GM12864 (cell line): ENCODE data around the gene PHYHIPL.

Experiments
- DNase-seq: peaks from one replicate; pipeline ENCODE4 v3.0.0-alpha.2; 2011; ENCODE audit warnings: low read depth
- H3K4me3 ChIP-seq: 2 replicates; pipeline ENCODE4 v1.5.1; 2011; ENCODE audit warnings: mild to moderate bottlenecking, low read depth, low read length, control low read depth
- TF ChIP-seq, protein P1 (sequence below): IDR thresholded peaks from 2 replicates; pipeline ENCODE4 v1.5.1; 2011; ENCODE audit warnings: low read depth, mild to moderate bottlenecking, moderate library complexity, low read length, control low read depth, inconsistent platforms; ENCODE audit errors: missing control alignments

Gene PHYHIPL

DNA sequence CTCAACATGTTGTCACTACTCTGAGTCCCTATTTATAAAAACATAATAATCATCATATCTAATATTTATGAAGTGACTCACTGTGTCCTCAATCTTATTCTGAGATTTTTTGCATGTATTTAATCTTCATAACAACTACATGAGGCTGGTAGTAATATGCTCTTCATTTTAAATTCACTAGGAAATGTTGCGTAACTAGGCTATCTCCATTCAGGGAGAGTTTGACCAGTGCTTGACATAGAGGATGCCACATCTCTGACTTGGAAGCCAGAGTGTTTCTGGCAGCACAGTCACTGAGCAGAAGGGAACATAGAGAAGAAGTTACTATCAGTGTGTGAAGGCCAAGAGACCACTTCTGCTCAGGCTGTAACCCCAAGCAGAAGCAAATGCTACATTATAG is 97.0 kb downstream of the PHYHIPL start:
- no peak overlapping the region for H3K4me3 ChIP-seq
- no peak for DNase-seq
- TF ChIP-seq, protein P1, sequence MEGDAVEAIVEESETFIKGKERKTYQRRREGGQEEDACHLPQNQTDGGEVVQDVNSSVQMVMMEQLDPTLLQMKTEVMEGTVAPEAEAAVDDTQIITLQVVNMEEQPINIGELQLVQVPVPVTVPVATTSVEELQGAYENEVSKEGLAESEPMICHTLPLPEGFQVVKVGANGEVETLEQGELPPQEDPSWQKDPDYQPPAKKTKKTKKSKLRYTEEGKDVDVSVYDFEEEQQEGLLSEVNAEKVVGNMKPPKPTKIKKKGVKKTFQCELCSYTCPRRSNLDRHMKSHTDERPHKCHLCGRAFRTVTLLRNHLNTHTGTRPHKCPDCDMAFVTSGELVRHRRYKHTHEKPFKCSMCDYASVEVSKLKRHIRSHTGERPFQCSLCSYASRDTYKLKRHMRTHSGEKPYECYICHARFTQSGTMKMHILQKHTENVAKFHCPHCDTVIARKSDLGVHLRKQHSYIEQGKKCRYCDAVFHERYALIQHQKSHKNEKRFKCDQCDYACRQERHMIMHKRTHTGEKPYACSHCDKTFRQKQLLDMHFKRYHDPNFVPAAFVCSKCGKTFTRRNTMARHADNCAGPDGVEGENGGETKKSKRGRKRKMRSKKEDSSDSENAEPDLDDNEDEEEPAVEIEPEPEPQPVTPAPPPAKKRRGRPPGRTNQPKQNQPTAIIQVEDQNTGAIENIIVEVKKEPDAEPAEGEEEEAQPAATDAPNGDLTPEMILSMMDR, result no peak

DNA sequence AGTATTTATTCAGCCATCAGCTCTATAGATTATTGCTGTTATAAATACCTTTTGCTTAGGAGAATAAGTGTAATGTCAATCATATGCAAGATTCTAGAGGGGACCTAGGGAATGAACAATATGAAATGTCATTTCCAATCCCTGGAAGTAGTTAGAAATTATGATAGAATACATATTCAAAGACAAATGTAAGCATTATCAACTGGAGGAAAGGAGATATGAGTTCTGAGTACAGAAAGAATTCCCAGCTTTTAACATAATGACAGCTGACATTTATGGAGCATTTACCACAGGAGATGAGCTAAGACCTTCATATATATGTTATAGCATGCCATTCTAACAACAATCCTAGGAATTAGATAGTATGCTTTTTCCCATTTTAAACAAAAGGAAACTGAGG is 99.7 kb downstream of the PHYHIPL start:
- TF ChIP-seq, protein P1, result no peak
- DNase-seq, result no peak
- H3K4me3 ChIP-seq, result no peak overlapping the region

DNA sequence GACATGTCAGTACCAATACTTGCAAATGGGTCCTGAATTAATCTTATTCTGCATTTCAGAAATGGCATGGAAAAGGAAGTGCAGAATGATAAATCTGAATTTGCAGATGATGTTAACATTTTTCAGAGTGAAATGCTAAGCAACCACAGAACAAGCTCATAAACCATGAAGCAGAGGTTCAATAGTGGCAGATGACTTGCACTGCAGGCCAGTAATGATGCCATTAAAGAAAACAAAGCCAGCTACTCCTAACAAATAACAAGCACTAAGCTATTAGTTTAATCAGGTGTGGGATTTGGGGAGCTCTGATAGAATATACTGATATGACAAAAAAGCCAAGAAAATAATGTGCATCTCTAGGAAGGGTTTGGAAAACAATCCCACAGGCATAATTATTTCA is 100.5 kb downstream of the PHYHIPL start:
- no peak for DNase-seq
- TF ChIP-seq, protein P1, result no peak

DNA sequence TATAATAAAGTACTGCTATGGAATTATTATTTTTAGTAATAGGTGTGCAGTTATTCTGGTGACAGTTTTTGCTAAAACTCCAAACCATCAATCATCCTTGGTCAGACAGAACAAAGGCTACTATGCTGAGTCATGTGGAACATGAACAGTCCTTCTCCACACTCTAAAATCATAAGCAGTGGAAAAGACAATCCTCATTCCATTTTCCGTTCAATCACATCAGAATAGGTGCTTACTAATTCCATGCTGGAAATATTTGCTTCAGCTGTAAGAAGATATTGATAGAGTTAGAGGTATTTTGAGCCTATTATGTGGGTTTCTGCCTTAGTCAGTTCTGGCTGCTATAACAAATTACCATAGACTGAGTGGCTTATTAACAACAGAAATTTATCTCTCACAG is 103.0 kb downstream of the PHYHIPL start:
- DNase-seq, result no peak
- TF ChIP-seq, protein P1, result no peak
- H3K4me3 ChIP-seq, result no peak overlapping the region

More for the DNA sequence above, 100.5 kb downstream of the PHYHIPL start:
- H3K4me3 ChIP-seq, result no peak overlapping the region

DNA sequence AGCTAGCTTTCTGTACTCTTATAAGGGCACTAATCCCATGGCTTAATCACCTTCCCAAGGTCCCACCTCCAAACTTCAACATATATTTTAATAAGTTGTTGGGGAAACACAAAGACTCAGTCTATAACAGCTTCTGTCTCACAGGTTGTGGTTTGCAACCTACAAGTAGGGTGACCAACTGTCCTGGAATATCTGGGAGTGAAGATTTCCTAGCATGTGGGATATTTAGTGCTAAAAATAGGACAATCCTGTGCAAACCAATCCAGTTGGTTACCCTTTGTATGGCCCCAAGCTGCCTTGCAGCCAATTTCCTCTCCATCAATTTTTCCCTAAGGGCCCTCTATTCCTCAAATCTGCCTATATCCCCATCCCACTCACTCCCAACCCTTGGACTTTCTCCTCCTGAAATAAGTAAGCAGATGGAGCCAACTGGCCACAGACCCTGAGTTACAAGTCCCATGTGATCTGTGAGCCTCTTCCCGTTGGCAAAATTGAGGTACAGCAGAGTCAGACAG is 103.6 kb downstream of the PHYHIPL start:
- no peak for DNase-seq
- H3K4me3 ChIP-seq, result no peak overlapping the region
- TF ChIP-seq, protein P1, result no peak

DNA sequence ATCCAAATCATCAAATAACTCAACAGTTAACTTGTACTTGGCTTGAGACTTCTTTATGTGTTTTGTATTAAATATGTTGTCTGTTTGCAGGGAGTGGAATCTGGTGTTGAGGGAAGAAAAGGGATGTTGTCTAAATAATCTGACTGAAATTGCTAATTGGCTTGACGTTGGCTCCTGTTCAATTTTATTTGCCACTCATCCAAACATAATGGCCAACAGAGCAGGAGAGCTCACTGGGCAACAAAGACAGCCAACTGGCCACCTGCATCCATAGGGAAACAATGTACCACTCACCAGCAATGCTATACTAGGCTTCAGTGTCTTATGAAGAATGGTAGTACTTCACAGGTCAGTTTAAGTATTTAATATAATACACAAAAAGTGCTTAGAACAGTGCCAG is 105.4 kb downstream of the PHYHIPL start:
- TF ChIP-seq, protein P1, result no peak
- DNase-seq, result no peak
- H3K4me3 ChIP-seq, result no peak overlapping the region

DNA sequence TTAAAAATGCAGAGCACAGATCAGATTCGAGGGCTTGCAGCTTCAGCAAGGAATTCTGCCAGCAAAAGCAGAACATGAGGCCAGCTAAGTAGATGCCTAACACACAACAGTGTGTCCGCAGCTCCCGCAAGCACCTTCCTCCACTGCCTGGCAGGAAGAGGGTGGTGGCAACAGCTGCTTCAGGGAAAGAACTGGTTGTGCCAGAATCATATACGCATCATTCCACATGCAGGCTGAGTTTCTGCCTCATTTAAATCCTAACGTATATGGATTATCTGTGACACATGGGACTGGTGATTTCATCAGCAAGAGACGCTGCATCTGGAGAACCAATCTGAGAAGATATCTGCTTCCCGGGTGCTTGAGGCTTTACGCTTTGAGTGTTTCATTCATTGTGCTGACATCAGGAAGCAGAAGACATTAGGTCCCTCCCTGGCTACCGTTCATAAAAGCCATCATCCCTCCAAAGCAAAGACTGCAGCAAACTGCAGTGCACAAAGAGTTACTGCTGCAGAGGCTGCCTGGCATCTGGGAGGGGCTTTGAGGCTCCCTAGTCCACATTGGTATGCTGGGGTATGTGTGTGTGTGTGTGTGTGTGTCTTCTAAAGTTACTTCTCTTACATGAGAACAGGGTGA is 107.1 kb downstream of the PHYHIPL start:
- DNase-seq, result no peak
- H3K4me3 ChIP-seq, result no peak overlapping the region
- TF ChIP-seq, protein P1, result no peak
